Measurements from ENCODE around the gene H1-8.
"Not testable (repeated sequence)": the region's sequence is repeated elsewhere in the genome, so short reads cannot be mapped to it uniquely, and the experiment has no call there.

GRCh38 chr3:129515821-129516432, 27.0 kb upstream of the H1-8 start:
- TF ChIP-seq CTCF, POLR2A (IDR thresholded peaks at IDR 0.05): not testable (repeated sequence)

Measured in transverse colon (tissue), 3 donors.